GM18507 (cell line): ENCODE results near the gene PSMG3.

Experiments used
- DNase-seq: peaks from one replicate; pipeline ENCODE4 v3.0.0; 2011; ENCODE audit warnings: low read depth; ENCODE audit not compliant: insufficient read length; ENCODE audit errors: extremely low spot score
- FAIRE-seq: peaks from 2 replicates; lab custom pipeline; 2011; peaks lifted over from hg19 to GRCh38; lab: Jason Lieb, UNC

PSMG3 gene

DNA sequence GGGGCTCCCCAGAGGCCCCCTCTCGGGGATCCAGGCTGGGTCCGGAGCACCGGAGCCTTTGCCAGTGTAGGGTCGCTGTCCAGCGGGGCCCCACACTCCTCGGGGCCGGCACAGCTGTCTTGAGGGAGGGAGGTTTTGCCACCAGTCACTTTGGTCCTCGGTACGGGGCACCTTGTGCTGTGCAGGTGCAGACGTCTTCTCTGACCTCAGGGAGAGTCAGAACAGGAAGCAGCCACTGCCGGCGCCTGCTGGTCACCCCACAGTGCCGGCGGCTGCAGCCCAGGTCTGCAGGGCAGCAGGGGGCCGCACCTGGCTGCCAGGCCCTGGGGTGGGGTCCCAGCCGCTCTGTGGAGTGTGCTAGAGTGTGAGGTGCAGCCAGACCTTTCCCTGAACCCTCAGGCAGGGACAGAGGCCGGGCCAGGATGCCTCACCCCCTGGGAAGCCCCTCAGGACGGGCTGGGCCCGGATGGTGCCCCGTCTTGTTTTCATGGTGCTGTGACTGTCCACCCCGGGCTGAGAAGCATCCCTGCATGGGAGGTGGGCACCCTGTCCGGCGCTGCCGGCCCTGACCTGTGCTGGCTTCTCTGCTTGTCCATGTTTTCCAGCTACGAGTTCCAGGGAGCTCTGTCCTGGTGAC lies 31.2 kb downstream of the PSMG3 start:
- FAIRE-seq (no peak), DNase-seq (no peak)

DNA sequence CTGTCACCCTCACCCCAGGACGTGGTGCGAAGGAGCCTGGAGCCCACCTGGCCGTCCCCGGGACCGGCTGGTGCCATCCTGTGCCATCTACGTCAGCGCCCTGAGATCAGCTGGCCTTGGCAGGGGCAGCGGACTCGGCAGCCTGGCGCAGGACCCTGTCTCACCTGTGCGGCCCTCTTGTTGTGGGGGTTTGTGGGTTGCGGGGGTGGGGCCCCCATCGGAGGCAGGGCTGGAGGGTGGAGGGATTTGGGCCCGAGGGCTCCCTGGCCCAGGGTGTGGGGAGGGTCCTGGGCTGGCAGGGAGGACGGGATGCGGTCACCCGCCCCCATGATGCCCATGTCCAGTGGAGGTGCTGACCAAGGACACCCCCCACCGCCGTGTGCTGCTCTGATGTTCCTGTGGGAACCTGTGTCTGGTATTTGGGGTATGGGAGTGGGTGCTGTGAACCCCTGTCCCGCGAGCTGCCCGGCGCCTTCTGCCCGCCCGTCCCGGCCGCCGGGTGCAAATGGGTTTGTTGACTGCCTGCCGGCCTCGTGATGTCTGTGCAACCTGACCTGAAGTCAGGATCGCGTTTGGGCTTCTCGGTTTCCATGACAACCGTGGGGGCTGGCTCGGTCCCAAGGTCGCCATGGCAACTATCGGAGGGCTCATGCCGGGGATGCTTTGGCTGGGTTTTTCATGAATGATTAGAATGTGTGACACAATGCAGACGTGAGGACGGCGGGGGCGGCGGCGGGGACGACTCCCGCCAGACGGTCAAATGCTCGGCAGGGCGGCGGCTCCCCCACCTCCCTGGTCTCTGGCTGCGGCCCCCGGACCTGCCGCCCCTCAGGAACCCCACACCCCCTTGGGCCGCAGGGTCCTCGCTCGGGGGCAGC lies 32.1 kb downstream of the PSMG3 start:
- no peak for DNase-seq
- no peak for FAIRE-seq

DNA sequence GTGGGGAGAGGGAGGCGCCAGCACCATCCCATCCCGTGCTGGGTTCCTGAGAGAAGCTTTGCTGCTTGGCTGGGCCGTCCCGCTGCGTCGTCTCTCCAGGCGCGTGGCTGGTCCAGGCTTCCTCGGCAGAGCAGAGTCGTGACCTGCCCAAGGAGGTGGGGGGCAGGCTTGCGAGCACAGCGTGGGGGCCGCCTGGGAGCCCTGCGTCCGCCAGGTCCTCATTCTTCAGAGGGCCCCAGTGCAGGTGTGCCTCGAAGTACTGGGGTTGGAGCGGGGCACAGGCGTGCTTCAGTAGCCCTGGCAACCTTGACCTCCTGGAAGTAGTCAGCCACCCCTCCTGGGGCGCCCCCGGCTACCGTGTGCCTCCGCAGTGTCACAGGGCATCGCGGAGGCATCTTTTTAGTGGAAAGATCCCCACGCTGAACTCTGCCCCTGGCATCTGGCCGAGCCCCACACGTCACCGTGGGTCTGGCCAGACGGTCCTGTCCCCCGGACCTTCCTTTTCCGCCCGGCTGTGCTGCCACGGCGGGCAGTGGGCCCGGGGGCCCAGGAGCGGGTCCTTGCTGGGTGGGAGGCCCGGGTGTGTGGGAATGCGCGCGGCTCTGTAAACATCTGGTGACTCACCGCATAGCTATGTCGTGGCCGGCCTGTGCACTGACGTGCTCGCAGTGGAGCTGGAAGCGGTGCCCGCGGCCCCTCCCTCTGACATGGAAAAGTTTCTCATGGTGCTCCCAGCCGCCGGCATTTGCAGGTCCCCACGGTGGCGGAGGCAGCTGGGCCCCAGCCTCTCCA lies 32.9 kb downstream of the PSMG3 start:
- FAIRE-seq (no peak), DNase-seq (no peak)

DNA sequence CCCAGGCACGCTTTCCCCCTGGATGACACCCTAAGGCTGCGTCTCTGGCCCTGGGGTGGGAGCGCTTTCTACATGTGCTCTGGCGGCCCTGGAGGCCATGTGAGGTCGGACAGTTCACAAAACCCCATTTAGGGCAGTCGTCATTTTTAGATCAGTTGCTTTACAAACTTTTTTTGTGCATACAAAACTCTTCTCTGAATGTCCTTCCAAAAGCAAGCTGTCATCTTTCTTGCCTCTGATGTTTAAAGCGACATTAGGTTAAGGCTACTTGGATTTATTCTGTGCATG lies 33.4 kb downstream of the PSMG3 start:
- no peak for FAIRE-seq
- no peak for DNase-seq

DNA sequence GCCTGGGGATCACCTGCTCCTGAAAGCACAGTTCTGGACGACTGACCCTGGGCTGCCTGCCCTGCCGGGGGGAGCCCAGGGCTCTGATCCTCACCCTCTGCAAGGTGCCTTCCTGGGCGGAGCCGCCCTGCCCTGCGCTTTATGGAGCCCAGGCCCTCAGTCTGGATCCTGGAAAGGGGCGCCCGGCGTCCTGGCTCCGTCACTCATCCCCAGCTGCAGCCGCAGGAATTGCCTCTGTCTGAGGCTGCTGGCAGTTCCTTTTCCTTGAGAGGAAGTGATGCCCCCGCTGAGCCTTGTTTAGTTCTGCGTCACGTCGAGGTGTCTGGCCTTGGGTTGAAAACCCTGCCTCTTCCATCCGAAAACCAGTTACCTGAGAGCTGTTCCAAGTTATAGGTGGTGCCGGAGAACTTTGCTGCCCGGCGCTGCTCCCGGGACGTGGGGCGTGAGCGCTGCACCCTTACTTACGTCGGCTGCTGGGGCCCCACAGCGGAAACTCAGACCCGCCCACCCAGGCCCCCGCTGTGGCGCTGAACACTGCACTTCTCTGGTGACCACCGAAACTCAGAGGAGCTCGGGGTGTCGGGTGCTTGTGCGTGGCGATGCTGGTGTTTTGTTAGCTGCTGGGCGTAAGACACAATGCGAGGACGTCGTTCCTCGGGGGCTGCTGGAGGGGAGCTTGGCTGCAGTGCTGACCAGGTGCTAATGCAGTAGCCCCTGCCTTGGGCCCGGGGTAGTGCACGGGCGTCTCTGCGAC lies 34.0 kb downstream of the PSMG3 start:
- DNase-seq: no peak
- no peak for FAIRE-seq

DNA sequence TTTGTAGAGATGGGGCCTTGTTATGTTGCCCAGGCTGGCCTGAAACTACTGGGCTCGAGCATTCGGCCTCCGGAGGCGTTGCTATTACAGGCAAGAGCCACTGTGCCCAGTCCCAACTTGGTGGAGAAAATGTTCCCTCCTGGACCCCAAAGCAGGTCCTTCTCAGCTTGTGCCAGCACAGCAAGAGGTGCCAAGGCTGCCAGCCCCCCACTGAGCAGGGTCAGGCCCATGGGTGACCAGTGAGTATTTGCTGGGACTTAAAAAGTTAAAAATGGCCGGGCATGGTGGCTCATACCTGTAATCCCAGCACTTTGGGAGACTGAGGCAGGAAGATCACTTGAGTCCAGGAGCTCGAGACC lies 34.8 kb downstream of the PSMG3 start:
- FAIRE-seq (no peak), DNase-seq (no peak)

DNA sequence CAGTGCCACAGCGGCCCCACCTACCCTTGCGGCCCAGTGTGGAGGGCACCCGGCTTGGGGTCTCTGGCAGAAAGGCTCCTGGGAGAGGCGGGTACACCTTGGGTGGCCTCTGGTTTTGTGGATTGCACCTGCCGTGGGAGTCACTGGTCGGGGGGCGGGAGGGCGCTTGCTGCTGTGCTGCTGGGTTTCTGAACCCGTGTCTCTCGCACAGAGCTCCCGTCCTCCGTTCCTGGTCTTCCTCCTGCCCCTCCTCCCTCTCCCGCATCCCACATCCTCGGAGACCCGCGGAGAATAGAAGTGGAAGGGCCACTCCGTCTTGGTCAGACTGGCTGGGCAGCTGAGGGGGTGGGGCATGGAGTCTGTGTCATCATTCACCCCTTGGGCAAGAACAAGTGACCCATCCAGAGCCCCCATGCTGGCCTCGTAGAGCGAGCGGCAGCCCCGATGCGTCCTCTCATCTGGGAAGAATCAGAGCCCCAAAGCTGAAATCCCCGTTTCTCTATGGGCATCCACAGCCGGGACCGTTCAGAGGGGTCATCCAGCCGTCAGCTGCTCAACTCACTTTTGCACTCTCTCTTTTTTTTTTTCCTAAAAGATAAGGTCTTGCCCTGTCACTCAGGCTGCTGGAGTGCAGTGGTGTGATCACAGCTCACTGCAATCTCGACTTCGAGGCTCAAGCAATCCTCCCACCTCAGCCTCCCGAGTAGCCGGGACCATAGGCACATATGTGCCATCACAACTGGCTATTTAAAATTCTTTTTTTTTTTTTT lies 35.3 kb downstream of the PSMG3 start:
- DNase-seq (no peak), FAIRE-seq (no peak)

DNA sequence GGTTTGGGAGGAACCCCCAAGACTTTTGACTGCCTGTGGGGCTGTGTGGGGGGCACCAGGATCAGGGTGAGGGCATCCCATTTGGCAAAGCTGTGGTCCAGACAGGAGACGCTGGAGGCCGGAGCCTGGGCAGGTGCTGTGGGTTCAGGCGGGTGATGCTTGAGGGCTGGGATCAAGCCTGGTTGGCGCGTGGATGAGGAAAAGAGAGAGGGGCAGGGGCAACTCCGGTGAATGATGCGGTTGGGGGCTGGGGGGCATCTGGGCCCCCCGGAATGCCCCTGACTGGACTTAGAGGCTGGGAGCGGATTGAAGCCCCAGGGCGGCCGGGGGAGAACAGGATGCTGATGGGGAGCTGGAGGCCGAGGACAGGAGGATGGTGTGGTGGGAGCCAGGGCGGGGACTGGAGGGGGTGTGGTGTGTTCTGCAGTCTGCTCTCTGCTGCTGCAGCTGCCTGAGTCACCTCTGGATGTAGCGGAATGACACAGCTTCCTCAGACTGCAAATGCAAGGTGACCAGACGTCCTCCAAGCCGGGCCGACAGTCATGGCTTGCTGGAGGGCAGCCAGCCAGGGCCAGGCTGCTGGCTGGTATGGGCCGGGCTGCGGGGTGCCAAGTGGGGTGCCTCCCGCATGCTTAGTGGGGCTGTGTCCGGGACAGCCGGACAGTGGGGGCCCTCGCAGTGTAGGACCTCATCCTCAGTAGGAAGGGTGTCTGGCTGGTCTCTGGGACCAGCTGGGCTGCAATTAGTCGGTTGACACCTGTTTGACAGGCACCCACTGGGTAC lies 36.1 kb downstream of the PSMG3 start:
- DNase-seq: no peak
- FAIRE-seq: no peak

DNA sequence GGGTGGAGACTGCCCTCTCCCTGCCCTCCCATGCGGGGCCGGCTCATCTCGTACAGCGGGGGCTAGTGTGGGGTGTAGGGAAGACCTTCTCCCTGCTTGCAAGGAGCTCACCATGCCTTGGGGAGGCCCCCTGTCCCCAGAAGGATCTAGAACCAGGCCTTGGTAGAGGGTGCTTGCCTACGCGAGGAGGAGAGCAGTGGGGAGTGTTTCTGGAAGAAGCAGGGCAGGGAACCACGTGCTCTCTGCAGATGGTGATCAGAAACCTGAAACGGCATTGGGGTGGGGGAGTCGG lies 36.6 kb downstream of the PSMG3 start:
- DNase-seq (no peak), FAIRE-seq (no peak)

DNA sequence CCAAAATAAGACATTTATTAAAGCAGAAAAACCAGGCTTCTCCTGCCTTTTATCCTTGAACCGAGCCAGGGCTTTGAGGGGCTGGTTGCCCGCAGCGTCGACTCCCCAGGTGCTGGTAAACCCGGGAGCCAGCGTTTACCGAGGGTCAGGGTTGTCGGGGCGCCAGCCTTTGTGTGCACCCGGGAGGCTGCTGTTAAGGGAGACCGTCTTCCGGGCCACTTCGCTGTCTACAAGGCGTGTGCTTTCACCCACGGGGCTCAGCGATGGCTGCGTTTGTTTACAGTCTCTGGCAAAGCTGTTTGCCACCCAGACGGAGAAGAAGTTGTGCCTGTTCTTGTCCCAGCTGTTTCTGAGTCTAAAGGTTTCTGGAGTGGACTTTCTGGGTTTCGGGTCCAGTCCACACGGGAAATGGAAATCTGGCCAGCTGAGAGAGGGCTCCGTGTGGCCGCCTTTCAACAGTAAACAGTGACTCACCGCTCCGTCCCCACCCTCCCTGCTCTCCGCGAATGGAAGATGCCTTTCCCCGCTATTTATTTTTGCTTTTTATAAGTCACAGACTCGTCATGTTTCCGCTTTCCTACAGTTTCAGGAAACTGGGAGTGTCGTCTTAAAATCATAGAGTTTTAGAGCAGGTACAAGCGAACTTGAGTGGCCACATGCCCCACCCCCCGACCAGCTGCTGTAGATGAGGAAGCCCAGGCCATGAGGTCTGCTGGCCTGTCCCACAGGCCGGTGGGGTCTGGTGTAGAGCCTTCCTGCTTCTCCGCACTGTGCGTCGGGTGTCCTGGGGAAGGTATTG lies 37.2 kb downstream of the PSMG3 start:
- DNase-seq: no peak
- FAIRE-seq: peak; percentile 66

DNA sequence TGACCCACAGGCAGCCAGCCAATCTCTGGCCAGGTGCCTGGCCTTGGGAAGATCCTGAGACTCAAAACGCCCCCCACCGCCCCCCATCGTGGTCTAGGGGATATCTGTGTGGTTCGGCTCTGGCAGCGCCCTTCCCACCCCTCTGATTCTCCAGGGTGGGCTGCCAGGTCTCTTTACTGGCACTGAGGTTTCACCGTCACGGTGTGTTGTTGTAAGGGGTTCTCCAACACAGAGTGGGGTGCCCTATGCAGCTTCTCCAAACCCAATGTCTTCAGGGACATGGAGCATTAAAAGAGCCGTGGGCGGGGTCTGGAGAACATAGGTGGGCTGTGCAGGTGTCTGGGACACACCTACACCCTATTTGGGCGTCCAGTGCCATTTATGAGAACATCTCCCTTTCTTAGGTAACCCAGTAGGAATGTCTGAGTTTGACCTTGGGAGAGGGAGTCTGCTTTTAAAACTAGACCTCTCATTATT lies 37.8 kb downstream of the PSMG3 start:
- FAIRE-seq (no peak), DNase-seq (no peak)

DNA sequence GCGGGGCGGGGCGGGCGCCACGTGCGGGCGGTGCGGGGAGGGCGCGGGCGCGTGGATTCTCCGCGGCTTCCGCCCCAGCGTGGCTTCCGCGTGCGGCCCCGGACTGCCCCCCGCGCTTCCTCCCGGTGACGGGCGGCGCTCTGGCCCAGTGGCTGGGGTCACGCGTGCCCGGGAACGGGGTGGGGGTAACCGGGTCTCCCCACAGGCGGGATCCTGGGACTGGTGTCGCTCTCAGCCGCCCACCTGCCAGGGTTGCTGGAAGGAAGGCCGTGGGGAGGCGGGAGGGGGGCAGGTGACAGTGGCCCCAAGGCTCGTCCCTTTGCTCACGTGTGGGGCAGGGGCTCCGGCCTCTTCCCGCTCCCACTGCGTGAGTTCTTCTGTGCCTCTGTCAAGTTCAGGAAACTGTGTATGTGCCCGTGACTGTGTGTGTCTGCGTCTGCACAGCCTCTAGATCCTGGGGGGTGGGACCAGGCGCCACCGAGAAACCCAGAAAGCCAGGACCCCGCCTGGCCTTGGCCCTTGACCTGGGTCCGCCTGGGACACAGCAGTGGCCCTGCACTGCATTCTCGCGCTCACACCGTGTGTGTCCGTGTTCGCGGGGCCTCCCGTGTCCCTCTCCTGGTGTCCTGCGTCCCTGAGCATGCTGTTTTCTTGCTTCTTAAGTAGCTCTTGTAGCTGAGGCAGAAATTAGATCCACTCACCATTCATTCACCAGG lies 38.4 kb downstream of the PSMG3 start:
- no peak for FAIRE-seq
- DNase-seq: peak; percentile 33

DNA sequence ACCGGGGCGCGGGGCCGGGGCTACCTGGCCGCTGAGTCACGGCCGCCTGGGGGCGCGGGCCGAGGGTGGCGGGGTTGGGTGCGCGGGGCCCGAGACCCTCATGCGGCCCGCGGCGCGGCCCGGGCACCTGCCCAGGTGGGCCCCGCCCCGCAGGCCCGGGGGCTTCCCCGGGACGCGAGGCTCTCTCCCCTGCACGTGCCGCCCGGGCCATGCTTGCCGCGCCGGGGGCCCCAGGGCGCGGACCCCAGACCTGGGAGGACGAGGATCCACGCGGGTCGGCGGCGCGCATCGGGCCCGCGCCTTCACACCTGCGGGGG lies 38.9 kb downstream of the PSMG3 start:
- DNase-seq (no peak), FAIRE-seq (no peak)

DNA sequence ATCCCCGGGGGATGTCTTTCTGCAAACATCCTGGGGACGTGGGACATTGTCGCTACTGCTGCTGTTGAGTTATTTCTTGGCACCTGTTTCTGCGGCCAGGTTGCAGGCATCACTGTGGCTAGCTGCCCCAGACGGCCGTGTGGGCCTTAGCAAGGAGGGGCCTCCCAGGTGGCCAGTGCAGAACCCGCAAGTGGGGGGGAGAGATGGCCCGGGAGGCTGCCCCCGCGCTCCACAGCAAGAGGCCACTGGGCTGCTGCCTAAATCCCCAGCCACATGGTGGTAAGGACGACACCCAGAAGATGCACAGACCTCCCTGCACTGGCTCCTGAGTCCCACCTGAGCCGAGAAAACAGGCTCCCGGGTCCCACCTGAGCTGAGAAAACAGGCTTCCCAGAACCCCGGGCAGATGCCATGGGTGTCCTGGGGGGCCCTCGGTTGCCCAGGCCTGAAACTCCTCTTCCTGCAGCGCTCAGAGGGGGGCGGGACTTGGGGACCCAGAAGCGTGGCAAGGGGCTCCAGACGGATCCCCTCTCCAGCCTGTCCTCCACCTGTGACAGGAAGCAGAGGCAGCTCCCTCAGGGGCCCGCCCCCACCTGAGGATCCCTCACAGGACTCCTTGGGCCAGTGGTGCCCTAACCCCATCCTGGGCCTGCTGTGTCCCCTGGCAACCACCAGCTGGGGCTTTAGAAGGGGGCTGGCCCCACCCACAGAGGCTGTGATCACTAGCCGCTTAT lies 40.3 kb downstream of the PSMG3 start:
- no peak for FAIRE-seq

DNA sequence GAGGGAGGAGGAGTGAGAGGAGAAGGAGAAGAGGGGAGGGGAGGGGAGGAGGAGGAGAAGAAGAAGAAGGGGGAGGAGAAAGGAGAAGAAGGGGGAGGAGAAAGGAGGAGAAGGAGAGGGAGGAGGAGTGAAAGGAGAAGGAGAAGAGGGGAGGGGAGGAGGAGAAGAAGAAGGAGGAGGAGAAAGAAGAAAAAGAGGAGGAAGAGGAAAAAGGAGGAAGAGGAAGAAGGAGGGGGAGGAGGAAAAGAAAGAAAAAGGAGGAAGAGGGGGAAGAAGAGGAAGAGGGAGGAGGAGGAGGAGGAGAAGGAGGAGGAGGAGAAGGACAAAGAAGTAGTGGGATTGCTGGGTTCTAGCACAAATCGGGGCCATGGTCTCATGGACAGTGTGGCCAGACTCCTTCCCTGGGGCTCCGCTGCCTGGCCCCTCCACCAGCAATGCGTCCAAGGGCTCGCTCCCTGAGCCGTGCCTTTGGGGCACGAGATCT lies 43.5 kb downstream of the PSMG3 start:
- FAIRE-seq (no peak), DNase-seq (no peak)

More for the DNA sequence above, 40.3 kb downstream of the PSMG3 start:
- no peak for DNase-seq

DNA sequence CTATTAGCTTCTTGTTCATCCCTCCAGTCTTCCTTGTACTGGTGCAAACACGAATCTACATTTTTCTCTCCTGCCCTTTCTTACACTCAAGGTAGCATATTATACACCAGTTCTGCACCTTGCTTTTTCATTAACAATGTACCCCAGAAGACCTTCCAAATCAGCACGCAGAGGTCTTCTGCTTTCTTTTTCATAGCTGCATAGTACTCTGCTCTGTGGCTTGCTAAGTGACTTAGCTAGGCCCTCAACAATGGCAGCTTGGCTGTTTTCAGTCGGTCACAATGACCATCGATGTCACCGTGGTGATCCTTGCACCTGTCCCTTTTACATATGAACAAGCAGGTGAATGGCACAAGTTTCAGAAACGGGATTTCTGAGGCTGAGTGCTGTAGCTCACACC lies 44.4 kb downstream of the PSMG3 start:
- FAIRE-seq (no peak), DNase-seq (no peak)

DNA sequence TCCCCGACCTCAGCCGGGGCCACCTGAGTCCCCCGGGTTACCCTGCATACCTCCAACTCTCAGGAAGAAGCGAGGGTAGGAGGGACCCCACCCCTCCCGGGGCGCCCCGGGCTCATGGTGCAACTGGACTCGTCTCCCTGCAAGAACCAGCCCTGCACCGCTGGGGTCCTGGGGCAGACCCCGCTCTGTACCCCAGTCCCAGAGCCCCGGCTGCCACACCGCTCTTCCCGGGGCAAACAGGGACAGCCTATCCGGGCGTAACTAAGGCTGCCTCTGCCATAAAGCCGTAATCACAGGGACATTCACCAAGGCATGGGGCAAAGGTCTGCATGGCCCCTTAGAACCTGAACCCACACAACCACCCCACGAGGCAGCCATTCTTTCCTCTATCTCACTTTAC lies 46.0 kb downstream of the PSMG3 start:
- FAIRE-seq (no peak), DNase-seq (no peak)
